SK-N-MC (cell line): Measurements from ENCODE around the gene CDC42EP3.

Experiments
- EZH2 ChIP-seq: fragments of 200-600 bp; sonication (generic); IDR thresholded peaks from one replicate; pipeline ENCODE4 v1.6.1; 2017; ENCODE audit warnings: antibody characterized with exemption
- FOXP2 ChIP-seq: optimal IDR thresholded peaks from 2 replicates; pipeline ENCODE3; 2011; ENCODE audit warnings: mild to moderate bottlenecking, moderate library complexity; ENCODE audit not compliant: insufficient read depth; ENCODE audit errors: extremely low read length, control extremely low read depth
- POLR2AphosphoS5 ChIP-seq: IDR thresholded peaks from 2 replicates; pipeline ENCODE4 v1.6.1; 2012; ENCODE audit warnings: mild to moderate bottlenecking, low read depth, low read length, borderline replicate concordance

DNA sequence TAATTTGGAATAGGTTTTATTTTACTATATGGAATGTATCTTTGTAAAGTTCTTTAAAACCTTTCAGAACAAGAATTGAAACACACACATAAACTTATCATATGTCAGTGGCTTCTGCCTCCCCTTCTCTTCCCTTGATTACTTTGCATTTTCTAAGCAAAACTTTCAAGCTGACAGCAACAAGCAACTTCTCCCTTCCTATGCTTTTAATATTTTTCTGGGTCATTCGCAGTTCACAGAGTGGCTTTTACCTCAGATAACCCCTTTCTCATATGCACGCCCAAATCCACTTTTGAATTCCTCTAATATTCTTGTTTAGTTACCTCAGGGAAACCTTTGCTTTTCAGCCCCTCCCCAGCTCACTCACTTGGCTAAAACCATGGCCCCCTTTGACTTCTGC, 36.7 kb upstream of the CDC42EP3 start:
- TF ChIP-seq POLR2AphosphoS5, result no peak
- TF ChIP-seq EZH2, result no peak
- TF ChIP-seq FOXP2, result no peak
